B cell (primary cell): ENCODE data around the gene BCAS4. TPM values are rescaled to one million over a fixed set of nuclear protein-coding genes. Genes with fewer than 3 reads are reported as not detected.

Source experiments
- ATAC-seq: fragments of 200-7000 bp; cut with Tn5 transposase; one replicate; pipeline ENCODE4 v1.10.0; 2021; ENCODE audit warnings: low read depth, mild to moderate bottlenecking, moderate number of reproducible peaks, moderate library complexity
- CTCF ChIA-PET: fragments of 350-600 bp; sonication (Branson Sonifier 250); formaldehyde crosslinking; loops from one replicate; lab custom pipeline; 2021; ENCODE audit warnings: antibody characterized with exemption, inconsistent platforms; lab: Charles Lee
- POLR2A ChIA-PET: fragments of 350-600 bp; sonication (Branson Sonifier 250); formaldehyde crosslinking; loops from one replicate; lab custom pipeline; 2021; ENCODE audit warnings: antibody characterized with exemption; lab: Charles Lee
- DNase-seq: peaks from one replicate; pipeline ENCODE4 v3.0.0; 2013
- H2AFZ ChIP-seq: 2 replicates; pipeline ENCODE4 v1.6.1; 2012; ENCODE audit warnings: mild to moderate bottlenecking, low read depth, low read length; ENCODE audit not compliant: insufficient read depth, poor library complexity, severe bottlenecking
- H3K27ac ChIP-seq, 2 donors: 1 replicate in 1 of 2; 2 replicates in 1 of 2; pipeline ENCODE4 v1.5.1; 2012 to 2013; ENCODE audit warnings: low read length in 2 of 2, mild to moderate bottlenecking in 2 of 2, moderate library complexity in 1 of 2
- H3K27me3 ChIP-seq, 4 experiments: fragments of 200-600 bp in 1 of 4; sonication (generic) in 1 of 4; replicated peaks in 1 of 4; 1 replicate in 2 of 4; 2 replicates in 2 of 4; pipeline versions ENCODE4 v1.6.1 to v1.7.0; 2013 to 2016; ENCODE audit warnings: low read length in 3 of 4, mild to moderate bottlenecking in 2 of 4, mixed read lengths in 1 of 4, moderate library complexity in 1 of 4; ENCODE audit not compliant: insufficient read depth in 4 of 4, control insufficient read depth in 3 of 4; ENCODE audit errors: control extremely low read depth in 1 of 4
- H3K36me3 ChIP-seq, 2 experiments: replicated peaks in 1 of 2; 1 replicate in 1 of 2; 2 replicates in 1 of 2; pipeline versions ENCODE4 v1.6.1 to v1.7.1; 2013; ENCODE audit warnings: low read length in 1 of 2; ENCODE audit not compliant: insufficient read depth in 2 of 2, control insufficient read depth in 1 of 2; ENCODE audit errors: control extremely low read depth in 1 of 2, extremely low read depth in 1 of 2
- H3K4me1 ChIP-seq, 2 donors: fragments of 200-600 bp in 1 of 2; sonication (generic) in 1 of 2; 1 replicate in 1 of 2; 2 replicates in 1 of 2; pipeline versions ENCODE4 v1.5.1 to v1.6.1; 2013 to 2017; ENCODE audit warnings: low read length in 2 of 2; ENCODE audit not compliant: control insufficient read depth in 2 of 2, insufficient read depth in 2 of 2
- H3K4me2 ChIP-seq: replicated peaks from 2 replicates; pipeline ENCODE3; 2012; ENCODE audit warnings: mild to moderate bottlenecking, low read depth, low read length; ENCODE audit not compliant: poor library complexity, severe bottlenecking
- H3K4me3 ChIP-seq, 5 experiments: fragments of 200-600 bp in 1 of 5; sonication (generic) in 1 of 5; 1 replicate in 3 of 5; 2 replicates in 2 of 5; pipeline versions ENCODE4 v1.5.1 to v1.7.0; 2011 to 2016; ENCODE audit warnings: low read length in 4 of 5, mild to moderate bottlenecking in 4 of 5, low read depth in 2 of 5, control low read depth in 1 of 5, moderate library complexity in 1 of 5; ENCODE audit not compliant: insufficient read depth in 1 of 5; ENCODE audit errors: control extremely low read depth in 1 of 5, extremely low read depth in 1 of 5
- H3K79me2 ChIP-seq: fragments of 200-600 bp; sonication (generic); one replicate; pipeline ENCODE4 v1.6.0; 2016; ENCODE audit warnings: low read length; ENCODE audit not compliant: control insufficient read depth, insufficient read depth
- H3K9ac ChIP-seq: fragments of 200-600 bp; sonication (generic); 2 replicates; pipeline ENCODE4 v1.6.1; 2017; ENCODE audit warnings: mild to moderate bottlenecking, low read length, moderate library complexity
- H3K9me3 ChIP-seq, 3 donors: one replicate each; pipeline versions ENCODE4 v1.6.1 to v1.7.1; 2013; ENCODE audit warnings: low read length in 2 of 3; ENCODE audit not compliant: control insufficient read depth in 2 of 3, insufficient read depth in 1 of 3; ENCODE audit errors: control extremely low read depth in 1 of 3
- H4K20me1 ChIP-seq: 2 replicates; pipeline ENCODE4 v1.6.0; 2012; ENCODE audit warnings: mild to moderate bottlenecking, low read length; ENCODE audit not compliant: insufficient read depth, control insufficient read depth, poor library complexity, severe bottlenecking
- H3K27ac Mint-ChIP-seq: one replicate; pipeline ENCODE4 v1.8.0; 2021; ENCODE audit warnings: mixed read lengths
- H3K27me3 Mint-ChIP-seq: one replicate; pipeline ENCODE4 v1.8.0; 2021; ENCODE audit warnings: mixed read lengths
- H3K4me1 Mint-ChIP-seq: one replicate; pipeline ENCODE4 v1.8.0; 2021; ENCODE audit warnings: mixed read lengths
- H3K4me3 Mint-ChIP-seq: one replicate; pipeline ENCODE4 v1.8.0; 2021; ENCODE audit warnings: mixed read lengths
- H3K9me3 Mint-ChIP-seq: one replicate; pipeline ENCODE4 v1.8.0; 2022; ENCODE audit warnings: mixed read lengths; ENCODE audit not compliant: insufficient read depth
- CTCF ChIP-seq: fragments of 200-600 bp; IDR thresholded peaks from one replicate; pipeline ENCODE4 v1.8.0; 2022; ENCODE audit warnings: antibody characterized with exemption, mild to moderate bottlenecking
- EZH2 ChIP-seq: IDR thresholded peaks from 2 replicates; pipeline ENCODE4 v1.6.1; 2012; ENCODE audit warnings: borderline replicate concordance, low read depth, mild to moderate bottlenecking, moderate library complexity, low read length; ENCODE audit not compliant: insufficient read depth, poor library complexity, severe bottlenecking
- WGBS: methylation state at CpG from one replicate; pipeline ENCODE4 v1.1.5; 2013; ENCODE audit warnings: missing lambda C conversion rate; ENCODE audit not compliant: insufficient coverage; 5-methylcytosine and 5-hydroxymethylcytosine counted together
- intact Hi-C: fragments of 100-400 bp; cut with micrococcal nuclease; formaldehyde crosslinking; loops from one replicate; pipeline ENCODE4 v1.10.0; 2022
- polyA plus RNA-seq: library from polyadenylated mRNA; depleted of rRNA; stranded (reverse); fragments of >200 nt; gene quantifications from 2 replicates; pipeline ENCODE4 v1.2.3, GENCODE V29; 2012
- total RNA-seq, 2 donors: library from RNA; stranded (reverse); fragments of 120-200 nt in 1 of 2; gene quantifications; 1 replicate in 1 of 2; 2 replicates in 1 of 2; pipeline versions ENCODE4 v1.2.3 to v1.2.4, GENCODE V29; 2013 to 2022

Gene BCAS4
- total and polyA plus RNA-seq, 2 donors (not counting 1 experiment from before 2014, with no cell fraction given), result 44.8 to 88.2 TPM

- Mint-ChIP-seq H3K9me3 (no peaks in the 10 kb centered on the region), H3K4me3 (peak overlapping the region; percentile 23), H3K27me3 (no peaks in the 10 kb centered on the region), H3K27ac (peak overlapping the region; percentile 80), H3K4me1 (peaks cover 44% of the 10 kb centered on the region)
- H3K4me1 ChIP-seq, result peaks cover 14 to 45% of the 10 kb centered on the region in 2 donors
- H3K9ac ChIP-seq, result no peak overlapping the region
- no peak overlapping the region for H3K4me3 ChIP-seq
- H2AFZ ChIP-seq, result no peak overlapping the region
- ChIA-PET CTCF (interaction anchor here (1.1 to 4.9 kb wide), 3 partner anchors 50 to 86 kb away, joined by 3 to 16 read pairs (median 5); partner anchors contain the start of gene BCAS4), POLR2A (interaction anchor here (1.0 to 1.4 kb wide), 2 partner anchors 49 to 87 kb away, joined by 3 read pairs; partner anchors contain the start of genes ADNP and BCAS4)
- peaks cover 0 to 64% of the 10 kb centered on the region in 2 experiments for H3K36me3 ChIP-seq
- H3K27me3 ChIP-seq, result no peaks in the 10 kb centered on the region
- peak overlapping the region; percentile 5 for H3K4me2 ChIP-seq
- peaks cover 74% of the 10 kb centered on the region for H3K79me2 ChIP-seq
- TF ChIP-seq CTCF (no peak), EZH2 (no peak)
- WGBS, result 57% methylated on average over 4 of the region's 9 CpGs
- H3K9me3 ChIP-seq, result no peaks in the 10 kb centered on the region
- DNase-seq, result no peak
- intact Hi-C loops, result loop anchor here (2.0 to 5.0 kb wide), 3 partner anchors 26 to 53 kb away; partner anchors contain the start of gene BCAS4
- H3K27ac ChIP-seq, result no peak overlapping the region
- peak; percentile 82 for ATAC-seq
- H4K20me1 ChIP-seq, result peaks cover 35% of the 10 kb centered on the region
Observed at GRCh38 chr20:50844430-50845100, 49.7 kb downstream of the BCAS4 start.
